ENCODE results near the gene SSRP1.

- no peak for TF ChIP-seq CTCF (IDR thresholded peaks at IDR 0.05; ENCODE audit: borderline replicate concordance, extremely low read depth, low read length, poor library complexity, severe bottlenecking)
- TF ChIP-seq EZH2 (IDR thresholded peaks at IDR 0.05; ENCODE audit: borderline replicate concordance, low read depth, low read length, severe bottlenecking) = no peak
Measured at GRCh38 chr11:57324154-57324885, 11.4 kb downstream of the SSRP1 start.
